KMS-11 (cell line): ENCODE measurements around the gene ZDHHC22.

ENCODE experiments used
- H2AFZ ChIP-seq: fragments of 200-600 bp; sonication (generic); 2 replicates; pipeline ENCODE4 v1.6.1; 2016; ENCODE audit warnings: antibody characterized with exemption, mixed run types, low read depth
- H3K27ac ChIP-seq: fragments of 200-600 bp; sonication (generic); 2 replicates; pipeline ENCODE4 v1.6.1; 2016; ENCODE audit warnings: mild to moderate bottlenecking, mixed run types
- H3K27me3 ChIP-seq: fragments of 200-600 bp; sonication (generic); 2 replicates; pipeline ENCODE4 v1.6.1; 2017; ENCODE audit warnings: mild to moderate bottlenecking, low read depth, mixed run types, moderate library complexity; ENCODE audit not compliant: insufficient read depth
- H3K36me3 ChIP-seq: fragments of 200-600 bp; sonication (generic); 2 replicates; pipeline ENCODE4 v1.6.1; 2017; ENCODE audit warnings: mild to moderate bottlenecking, mixed run types; ENCODE audit not compliant: insufficient read depth
- H3K4me1 ChIP-seq: fragments of 200-600 bp; sonication (generic); 2 replicates; pipeline ENCODE4 v1.6.1; 2016; ENCODE audit warnings: mild to moderate bottlenecking, low read depth, mixed run types; ENCODE audit not compliant: poor library complexity, severe bottlenecking
- H3K4me2 ChIP-seq: fragments of 200-600 bp; sonication (generic); 2 replicates; pipeline ENCODE4 v1.7.0; 2016; ENCODE audit warnings: mild to moderate bottlenecking, mixed run types
- H3K4me3 ChIP-seq: fragments of 200-600 bp; sonication (generic); IDR thresholded peaks from 2 replicates; pipeline ENCODE4 v1.6.1; 2017; ENCODE audit warnings: low read depth, low read length, mixed read lengths; ENCODE audit not compliant: insufficient read depth
- H3K79me2 ChIP-seq: fragments of 200-600 bp; sonication (generic); 2 replicates; pipeline ENCODE4 v1.6.1; 2016; ENCODE audit warnings: low read depth, mixed run types; ENCODE audit not compliant: insufficient read depth
- H3K9ac ChIP-seq: fragments of 200-600 bp; sonication (generic); 2 replicates; pipeline ENCODE4 v1.6.1; 2016; ENCODE audit warnings: mild to moderate bottlenecking, mixed run types
- H4K20me1 ChIP-seq: fragments of 200-600 bp; sonication (generic); 2 replicates; pipeline ENCODE4 v1.6.1; 2016; ENCODE audit warnings: mild to moderate bottlenecking, mixed run types; ENCODE audit not compliant: insufficient read depth
- CTCF ChIP-seq: fragments of 200-600 bp; sonication (generic); conservative IDR thresholded peaks from 2 replicates; pipeline ENCODE4 v1.6.1; 2017; ENCODE audit warnings: low read depth, mild to moderate bottlenecking, antibody characterized with exemption, low read length, moderate library complexity, mixed read lengths

ZDHHC22 gene

GRCh38 chr14:77128414-77128891 is 13.1 kb downstream of the ZDHHC22 start:
- H3K27ac ChIP-seq: no peak overlapping the region
- H3K36me3 ChIP-seq: no peaks in the 10 kb centered on the region
- H3K4me3 ChIP-seq: no peak overlapping the region
- H3K4me1 ChIP-seq: no peaks in the 10 kb centered on the region
- H3K9ac ChIP-seq: no peak overlapping the region
- no peak overlapping the region for H3K4me2 ChIP-seq
- no peak overlapping the region for H2AFZ ChIP-seq
- H4K20me1 ChIP-seq: no peaks in the 10 kb centered on the region
- no peak for TF ChIP-seq CTCF
- no peaks in the 10 kb centered on the region for H3K79me2 ChIP-seq
- H3K27me3 ChIP-seq: peaks cover 18% of the 10 kb centered on the region; the same call in 1 of the 2 replicates

GRCh38 chr14:77126461-77126990 is 15.1 kb downstream of the ZDHHC22 start:
- Histone ChIP-seq H3K4me2 (no peak overlapping the region), H3K9ac (no peak overlapping the region), H3K27me3 (peaks cover 8% of the 10 kb centered on the region; the same call in 1 of the 2 replicates), H3K4me3 (no peak overlapping the region), H3K4me1 (peaks cover 12% of the 10 kb centered on the region), H3K36me3 (no peaks in the 10 kb centered on the region), H4K20me1 (no peaks in the 10 kb centered on the region), H3K27ac (no peak overlapping the region), H2AFZ (no peak overlapping the region), H3K79me2 (no peaks in the 10 kb centered on the region)
- TF ChIP-seq CTCF: no peak

- peaks cover 8% of the 10 kb centered on the region; the same call in 1 of the 2 replicates for H3K27me3 ChIP-seq
- no peak overlapping the region for H3K27ac ChIP-seq
- H3K36me3 ChIP-seq: no peaks in the 10 kb centered on the region
- no peak overlapping the region for H2AFZ ChIP-seq
- peaks cover 19% of the 10 kb centered on the region for H3K4me1 ChIP-seq
- no peak overlapping the region for H3K4me3 ChIP-seq
- no peak overlapping the region for H3K4me2 ChIP-seq
- TF ChIP-seq CTCF: no peak
- H4K20me1 ChIP-seq: no peaks in the 10 kb centered on the region
- no peak overlapping the region for H3K9ac ChIP-seq
- no peaks in the 10 kb centered on the region for H3K79me2 ChIP-seq
Measured at GRCh38 chr14:77125823-77126325, 15.7 kb downstream of the ZDHHC22 start.

- H3K36me3 ChIP-seq: no peaks in the 10 kb centered on the region
- no peaks in the 10 kb centered on the region for H4K20me1 ChIP-seq
- no peak for TF ChIP-seq CTCF
- peaks cover 8% of the 10 kb centered on the region; the same call in 1 of the 2 replicates for H3K27me3 ChIP-seq
- no peak overlapping the region for H3K27ac ChIP-seq
- H3K4me2 ChIP-seq: no peak overlapping the region
- H3K79me2 ChIP-seq: no peaks in the 10 kb centered on the region
- H3K4me1 ChIP-seq: peaks cover 24% of the 10 kb centered on the region
- H3K4me3 ChIP-seq: no peak overlapping the region
- H3K9ac ChIP-seq: no peak overlapping the region
- no peak overlapping the region for H2AFZ ChIP-seq
Measured at GRCh38 chr14:77125281-77125801, 16.2 kb downstream of the ZDHHC22 start.
